CD4-positive, alpha-beta T cell treated with Interleukin-4 for 4 hours (primary cell): ENCODE data around the gene HDLBP.
"Not testable (repeated sequence)": the region's sequence is repeated elsewhere in the genome, so short reads cannot be mapped to it uniquely, and the experiment has no call there.

Source experiments
- DNase-seq: peaks from one replicate; pipeline ENCODE4 v3.0.0-alpha.2; 2020

The HDLBP gene

GRCh38 chr2:241205086-241205485 is 110.4 kb downstream of the HDLBP start:
- no peak for DNase-seq

GRCh38 chr2:241204490-241204889 is 111.0 kb downstream of the HDLBP start:
- DNase-seq = no peak

GRCh38 chr2:241204010-241204384 is 111.5 kb downstream of the HDLBP start:
- DNase-seq = no peak

GRCh38 chr2:241203218-241204009 is 112.1 kb downstream of the HDLBP start:
- no peak for DNase-seq

GRCh38 chr2:241202681-241203080 is 112.8 kb downstream of the HDLBP start:
- DNase-seq = no peak

GRCh38 chr2:241202268-241202585 is 113.2 kb downstream of the HDLBP start:
- no peak for DNase-seq

GRCh38 chr2:241201445-241202267 is 113.8 kb downstream of the HDLBP start:
- DNase-seq = no peak

GRCh38 chr2:241200822-241201395 is 114.6 kb downstream of the HDLBP start:
- no peak for DNase-seq

- DNase-seq = no peak
Measured at GRCh38 chr2:241199897-241200821, 115.3 kb downstream of the HDLBP start.

GRCh38 chr2:241199286-241199685 is 116.2 kb downstream of the HDLBP start:
- DNase-seq = no peak

GRCh38 chr2:241198381-241199279 is 116.8 kb downstream of the HDLBP start:
- DNase-seq = no peak

GRCh38 chr2:241197947-241198346 is 117.5 kb downstream of the HDLBP start:
- no peak for DNase-seq

GRCh38 chr2:241197246-241197645 is 118.2 kb downstream of the HDLBP start:
- not testable (repeated sequence) for DNase-seq

- no peak for DNase-seq
Measured at GRCh38 chr2:241195506-241196130, 119.9 kb downstream of the HDLBP start.

- DNase-seq = no peak
Measured at GRCh38 chr2:241194811-241195210, 120.7 kb downstream of the HDLBP start.

- no peak for DNase-seq
Measured at GRCh38 chr2:241193271-241193670, 122.2 kb downstream of the HDLBP start.

GRCh38 chr2:241191081-241191480 is 124.4 kb downstream of the HDLBP start:
- no peak for DNase-seq

GRCh38 chr2:241190291-241190981 is 125.0 kb downstream of the HDLBP start:
- DNase-seq = no peak

- no peak for DNase-seq
Measured at GRCh38 chr2:241189856-241190201, 125.6 kb downstream of the HDLBP start.

GRCh38 chr2:241189093-241189855 is 126.2 kb downstream of the HDLBP start:
- no peak for DNase-seq
